Measurements from ENCODE around the gene PTMS. TPM values are rescaled to one million over a fixed set of nuclear protein-coding genes. Genes with fewer than 3 reads are reported as not detected.

Gene PTMS
- total and polyA plus RNA-seq, 2 of the 13 experiments (the other 11 are each of a cell fraction or from before 2014, with no cell fraction given) = 40.5 to 82.4 TPM

DNA sequence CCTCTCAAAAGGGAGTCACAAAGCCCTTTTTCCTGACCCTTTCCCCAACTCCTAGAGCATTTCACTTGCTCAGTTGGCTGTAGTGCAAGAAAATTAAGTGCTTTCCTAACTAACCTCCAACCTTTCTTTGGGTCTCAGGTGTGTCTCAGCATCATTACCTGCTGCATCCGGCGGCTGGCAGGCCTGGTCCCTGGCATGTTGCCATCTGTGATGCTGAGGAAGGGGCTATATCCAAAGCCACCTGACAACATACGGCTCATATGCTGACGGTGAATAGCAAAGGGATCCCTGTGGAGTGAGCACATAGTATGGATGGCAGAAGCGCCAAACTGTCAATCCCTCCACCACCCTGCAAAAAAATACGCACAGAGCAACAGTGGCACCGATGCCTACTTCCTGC is 14.4 kb upstream of the PTMS start (continued):
- TF ChIP-seq, protein P1, sequence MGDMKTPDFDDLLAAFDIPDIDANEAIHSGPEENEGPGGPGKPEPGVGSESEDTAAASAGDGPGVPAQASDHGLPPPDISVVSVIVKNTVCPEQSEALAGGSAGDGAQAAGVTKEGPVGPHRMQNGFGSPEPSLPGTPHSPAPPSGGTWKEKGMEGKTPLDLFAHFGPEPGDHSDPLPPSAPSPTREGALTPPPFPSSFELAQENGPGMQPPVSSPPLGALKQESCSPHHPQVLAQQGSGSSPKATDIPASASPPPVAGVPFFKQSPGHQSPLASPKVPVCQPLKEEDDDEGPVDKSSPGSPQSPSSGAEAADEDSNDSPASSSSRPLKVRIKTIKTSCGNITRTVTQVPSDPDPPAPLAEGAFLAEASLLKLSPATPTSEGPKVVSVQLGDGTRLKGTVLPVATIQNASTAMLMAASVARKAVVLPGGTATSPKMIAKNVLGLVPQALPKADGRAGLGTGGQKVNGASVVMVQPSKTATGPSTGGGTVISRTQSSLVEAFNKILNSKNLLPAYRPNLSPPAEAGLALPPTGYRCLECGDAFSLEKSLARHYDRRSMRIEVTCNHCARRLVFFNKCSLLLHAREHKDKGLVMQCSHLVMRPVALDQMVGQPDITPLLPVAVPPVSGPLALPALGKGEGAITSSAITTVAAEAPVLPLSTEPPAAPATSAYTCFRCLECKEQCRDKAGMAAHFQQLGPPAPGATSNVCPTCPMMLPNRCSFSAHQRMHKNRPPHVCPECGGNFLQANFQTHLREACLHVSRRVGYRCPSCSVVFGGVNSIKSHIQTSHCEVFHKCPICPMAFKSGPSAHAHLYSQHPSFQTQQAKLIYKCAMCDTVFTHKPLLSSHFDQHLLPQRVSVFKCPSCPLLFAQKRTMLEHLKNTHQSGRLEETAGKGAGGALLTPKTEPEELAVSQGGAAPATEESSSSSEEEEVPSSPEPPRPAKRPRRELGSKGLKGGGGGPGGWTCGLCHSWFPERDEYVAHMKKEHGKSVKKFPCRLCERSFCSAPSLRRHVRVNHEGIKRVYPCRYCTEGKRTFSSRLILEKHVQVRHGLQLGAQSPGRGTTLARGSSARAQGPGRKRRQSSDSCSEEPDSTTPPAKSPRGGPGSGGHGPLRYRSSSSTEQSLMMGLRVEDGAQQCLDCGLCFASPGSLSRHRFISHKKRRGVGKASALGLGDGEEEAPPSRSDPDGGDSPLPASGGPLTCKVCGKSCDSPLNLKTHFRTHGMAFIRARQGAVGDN (CRISPR knock-in tag; IDR thresholded peaks at IDR 0.05) = no peak
- TF ChIP-seq, protein P2, sequence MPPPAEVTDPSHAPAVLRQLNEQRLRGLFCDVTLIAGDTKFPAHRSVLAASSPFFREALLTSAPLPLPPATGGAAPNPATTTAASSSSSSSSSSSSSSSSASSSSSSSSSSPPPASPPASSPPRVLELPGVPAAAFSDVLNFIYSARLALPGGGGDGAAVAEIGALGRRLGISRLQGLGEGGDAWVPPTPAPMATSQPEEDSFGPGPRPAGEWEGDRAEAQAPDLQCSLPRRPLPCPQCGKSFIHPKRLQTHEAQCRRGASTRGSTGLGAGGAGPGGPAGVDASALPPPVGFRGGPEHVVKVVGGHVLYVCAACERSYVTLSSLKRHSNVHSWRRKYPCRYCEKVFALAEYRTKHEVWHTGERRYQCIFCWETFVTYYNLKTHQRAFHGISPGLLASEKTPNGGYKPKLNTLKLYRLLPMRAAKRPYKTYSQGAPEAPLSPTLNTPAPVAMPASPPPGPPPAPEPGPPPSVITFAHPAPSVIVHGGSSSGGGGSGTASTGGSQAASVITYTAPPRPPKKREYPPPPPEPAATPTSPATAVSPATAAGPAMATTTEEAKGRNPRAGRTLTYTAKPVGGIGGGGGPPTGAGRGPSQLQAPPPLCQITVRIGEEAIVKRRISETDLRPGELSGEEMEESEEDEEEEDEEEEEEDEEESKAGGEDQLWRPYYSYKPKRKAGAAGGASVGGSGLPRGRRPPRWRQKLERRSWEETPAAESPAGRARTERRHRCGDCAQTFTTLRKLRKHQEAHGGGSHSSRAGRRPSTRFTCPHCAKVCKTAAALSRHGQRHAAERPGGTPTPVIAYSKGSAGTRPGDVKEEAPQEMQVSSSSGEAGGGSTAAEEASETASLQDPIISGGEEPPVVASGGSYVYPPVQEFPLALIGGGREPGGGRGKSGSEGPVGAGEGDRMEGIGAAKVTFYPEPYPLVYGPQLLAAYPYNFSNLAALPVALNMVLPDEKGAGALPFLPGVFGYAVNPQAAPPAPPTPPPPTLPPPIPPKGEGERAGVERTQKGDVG (CRISPR knock-in tag; IDR thresholded peaks at IDR 0.05; ENCODE audit: borderline replicate concordance) = 0 out of 2 replicates have a peak, but pooled peaks have one; percentile 32

Measured in HepG2 (cell line).